ENCODE data around the gene GOLGA6L24.
"Not testable (repeated sequence)": the region's sequence is repeated elsewhere in the genome, so short reads cannot be mapped to it uniquely, and the experiment has no call there.

Gene GOLGA6L24

GRCh38 chr15:28357984-28358383 lies at the start of gene GOLGA6L24:
TSS of gene GOLGA6L24 (minus strand) at chr15:28358084. CDS start at chr15:28358023, 61 bp downstream.
- DNase-seq (ENCODE audit: low spot score), result not testable (repeated sequence)

- DNase-seq (ENCODE audit: low spot score), result not testable (repeated sequence)
Observed at GRCh38 chr15:28402774-28403435, 45.0 kb upstream of the GOLGA6L24 start.

GRCh38 chr15:28396022-28396421 lies 38.1 kb upstream of the GOLGA6L24 start:
- DNase-seq (ENCODE audit: low spot score), result not testable (repeated sequence)

- not testable (repeated sequence) for DNase-seq (ENCODE audit: low spot score)
Observed at GRCh38 chr15:28380053-28380452, 22.2 kb upstream of the GOLGA6L24 start.

GRCh38 chr15:28378364-28378763 lies 20.5 kb upstream of the GOLGA6L24 start, which contains the start of gene GOLGA8F:
TSS of gene GOLGA8F (plus strand) at chr15:28378664. CDS start at chr15:28378762, 98 bp downstream.
- not testable (repeated sequence) for DNase-seq (ENCODE audit: low spot score)

- DNase-seq (ENCODE audit: low spot score), result not testable (repeated sequence)
Observed at GRCh38 chr15:28365502-28365901, 7.6 kb upstream of the GOLGA6L24 start.

GRCh38 chr15:28322129-28322588 lies 35.7 kb downstream of the GOLGA6L24 start, which contains the start of gene HERC2:
TSS of gene HERC2 (minus strand) at chr15:28322179. CDS start at chr15:28321433, 746 bp downstream.
- DNase-seq (ENCODE audit: low spot score), result not testable (repeated sequence)

- not testable (repeated sequence) for DNase-seq (ENCODE audit: low spot score)
Observed at GRCh38 chr15:28321358-28322078, 36.4 kb downstream of the GOLGA6L24 start.

GRCh38 chr15:28319725-28320124 lies 38.2 kb downstream of the GOLGA6L24 start:
- not testable (repeated sequence) for DNase-seq (ENCODE audit: low spot score)

GRCh38 chr15:28318828-28319227 lies 39.1 kb downstream of the GOLGA6L24 start:
- DNase-seq (ENCODE audit: low spot score), result not testable (repeated sequence)

GRCh38 chr15:28318122-28318521 lies 39.8 kb downstream of the GOLGA6L24 start:
- not testable (repeated sequence) for DNase-seq (ENCODE audit: low spot score)

GRCh38 chr15:28316958-28317357 lies 40.9 kb downstream of the GOLGA6L24 start:
- DNase-seq (ENCODE audit: low spot score), result not testable (repeated sequence)

- DNase-seq (ENCODE audit: low spot score), result not testable (repeated sequence)
Observed at GRCh38 chr15:28310454-28310853, 47.4 kb downstream of the GOLGA6L24 start.

GRCh38 chr15:28308718-28309117 lies 49.2 kb downstream of the GOLGA6L24 start:
- DNase-seq (ENCODE audit: low spot score), result not testable (repeated sequence)

Data from GM20000 (cell line).